Measurements from ENCODE around the gene KMT2D. TPM values are rescaled to one million over a fixed set of nuclear protein-coding genes. Genes with fewer than 3 reads are reported as not detected.

The KMT2D gene, protein sequence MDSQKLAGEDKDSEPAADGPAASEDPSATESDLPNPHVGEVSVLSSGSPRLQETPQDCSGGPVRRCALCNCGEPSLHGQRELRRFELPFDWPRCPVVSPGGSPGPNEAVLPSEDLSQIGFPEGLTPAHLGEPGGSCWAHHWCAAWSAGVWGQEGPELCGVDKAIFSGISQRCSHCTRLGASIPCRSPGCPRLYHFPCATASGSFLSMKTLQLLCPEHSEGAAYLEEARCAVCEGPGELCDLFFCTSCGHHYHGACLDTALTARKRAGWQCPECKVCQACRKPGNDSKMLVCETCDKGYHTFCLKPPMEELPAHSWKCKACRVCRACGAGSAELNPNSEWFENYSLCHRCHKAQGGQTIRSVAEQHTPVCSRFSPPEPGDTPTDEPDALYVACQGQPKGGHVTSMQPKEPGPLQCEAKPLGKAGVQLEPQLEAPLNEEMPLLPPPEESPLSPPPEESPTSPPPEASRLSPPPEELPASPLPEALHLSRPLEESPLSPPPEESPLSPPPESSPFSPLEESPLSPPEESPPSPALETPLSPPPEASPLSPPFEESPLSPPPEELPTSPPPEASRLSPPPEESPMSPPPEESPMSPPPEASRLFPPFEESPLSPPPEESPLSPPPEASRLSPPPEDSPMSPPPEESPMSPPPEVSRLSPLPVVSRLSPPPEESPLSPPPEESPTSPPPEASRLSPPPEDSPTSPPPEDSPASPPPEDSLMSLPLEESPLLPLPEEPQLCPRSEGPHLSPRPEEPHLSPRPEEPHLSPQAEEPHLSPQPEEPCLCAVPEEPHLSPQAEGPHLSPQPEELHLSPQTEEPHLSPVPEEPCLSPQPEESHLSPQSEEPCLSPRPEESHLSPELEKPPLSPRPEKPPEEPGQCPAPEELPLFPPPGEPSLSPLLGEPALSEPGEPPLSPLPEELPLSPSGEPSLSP (N-terminal part only)
- total RNA-seq, result 19.7 and 25.9 TPM in 2 replicates

DNA sequence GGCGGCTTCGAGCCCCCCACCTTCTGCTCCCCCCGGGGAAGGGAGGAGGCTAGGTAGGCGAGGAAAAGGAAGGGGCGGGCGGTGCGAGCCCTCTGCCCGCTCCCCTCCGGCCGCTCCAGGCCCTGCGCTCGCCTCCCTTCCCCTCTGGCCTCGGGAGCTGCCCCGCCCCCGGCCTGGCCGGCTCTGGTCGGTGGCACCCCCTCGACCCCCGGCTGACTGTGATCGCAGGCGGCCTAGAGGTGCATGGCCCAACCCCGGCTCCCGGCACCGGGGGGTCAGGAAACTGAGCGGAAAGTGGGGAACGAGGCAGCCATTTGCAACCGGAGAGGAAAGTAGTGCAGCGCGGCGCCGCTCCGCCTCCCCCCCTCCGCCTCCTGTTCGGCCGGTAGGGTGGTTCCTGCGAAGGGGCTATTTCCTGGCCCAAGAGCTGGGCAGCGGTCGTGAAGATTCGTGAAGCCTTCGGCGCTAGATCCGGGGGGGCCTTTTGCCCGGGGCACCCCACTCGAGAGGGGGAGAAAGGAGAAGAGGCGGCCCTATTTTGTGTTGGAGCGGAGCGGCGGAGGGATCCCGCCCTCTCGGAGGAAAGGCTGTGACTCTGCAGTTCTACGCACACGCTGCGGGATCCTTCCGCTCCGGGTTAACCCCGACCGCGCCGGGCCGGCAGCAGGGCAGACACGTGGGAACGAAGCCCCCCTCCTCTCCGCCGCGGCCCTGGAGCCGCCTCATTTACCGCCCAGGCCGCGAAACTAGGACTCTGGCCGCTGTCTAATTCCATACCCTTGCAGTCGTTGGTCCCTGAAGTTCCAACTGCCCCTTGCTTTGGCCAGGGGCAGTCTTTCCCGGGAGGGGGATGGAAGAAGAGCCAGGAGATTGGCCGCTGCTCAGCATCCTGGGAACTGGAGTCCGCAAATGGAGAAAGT is at the start of gene KMT2D:
KMT2D (minus strand) TSS at position 558 of the 920 bp plus-strand sequence. CDS start 5,470 bp downstream, outside the sequence.

DNA sequence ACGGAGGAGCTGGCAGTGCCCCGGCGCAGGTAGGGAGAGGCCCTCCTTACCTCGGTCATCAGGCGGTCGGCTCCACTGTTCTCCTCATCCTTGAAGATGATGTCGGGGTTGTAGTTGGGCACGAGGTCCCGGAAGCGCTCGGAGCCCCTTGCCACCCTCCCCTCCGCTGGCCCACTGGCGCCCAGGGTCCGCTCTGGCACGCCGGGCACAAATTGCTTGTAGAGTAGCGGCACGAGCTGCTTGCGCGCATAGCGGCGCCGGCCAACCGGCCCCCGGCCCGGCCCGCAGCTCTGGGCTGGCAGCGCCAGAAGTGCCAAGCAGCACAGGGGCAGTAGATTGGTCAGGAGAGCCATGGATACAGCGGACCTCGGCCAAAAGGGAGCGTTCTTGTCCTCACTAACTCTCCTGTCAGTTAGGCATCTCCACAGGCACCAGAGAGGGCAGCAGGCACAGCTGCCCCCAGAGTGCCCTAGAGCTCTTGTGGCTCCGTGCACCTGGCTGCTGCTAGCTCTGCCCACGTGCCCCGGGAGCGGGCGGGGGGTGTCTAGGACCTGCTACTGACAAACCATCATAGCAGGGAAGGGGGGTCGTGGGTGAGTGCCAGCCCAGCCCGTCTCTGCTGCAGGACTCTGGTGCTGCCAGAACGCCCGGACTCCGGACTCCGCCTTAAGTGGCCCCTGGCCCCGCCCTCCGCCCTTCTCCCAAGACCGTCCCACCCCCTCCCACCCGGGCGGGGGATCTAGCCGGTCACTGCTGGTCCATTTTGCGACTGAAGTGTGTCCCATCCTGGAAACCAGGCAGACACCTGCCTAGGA is 33.8 kb upstream of the KMT2D start, which contains the start of gene DHH:
DHH (minus strand) TSS at position 642 of the 815 bp plus-strand sequence; CDS start at position 353, 289 bp downstream.

DNA sequence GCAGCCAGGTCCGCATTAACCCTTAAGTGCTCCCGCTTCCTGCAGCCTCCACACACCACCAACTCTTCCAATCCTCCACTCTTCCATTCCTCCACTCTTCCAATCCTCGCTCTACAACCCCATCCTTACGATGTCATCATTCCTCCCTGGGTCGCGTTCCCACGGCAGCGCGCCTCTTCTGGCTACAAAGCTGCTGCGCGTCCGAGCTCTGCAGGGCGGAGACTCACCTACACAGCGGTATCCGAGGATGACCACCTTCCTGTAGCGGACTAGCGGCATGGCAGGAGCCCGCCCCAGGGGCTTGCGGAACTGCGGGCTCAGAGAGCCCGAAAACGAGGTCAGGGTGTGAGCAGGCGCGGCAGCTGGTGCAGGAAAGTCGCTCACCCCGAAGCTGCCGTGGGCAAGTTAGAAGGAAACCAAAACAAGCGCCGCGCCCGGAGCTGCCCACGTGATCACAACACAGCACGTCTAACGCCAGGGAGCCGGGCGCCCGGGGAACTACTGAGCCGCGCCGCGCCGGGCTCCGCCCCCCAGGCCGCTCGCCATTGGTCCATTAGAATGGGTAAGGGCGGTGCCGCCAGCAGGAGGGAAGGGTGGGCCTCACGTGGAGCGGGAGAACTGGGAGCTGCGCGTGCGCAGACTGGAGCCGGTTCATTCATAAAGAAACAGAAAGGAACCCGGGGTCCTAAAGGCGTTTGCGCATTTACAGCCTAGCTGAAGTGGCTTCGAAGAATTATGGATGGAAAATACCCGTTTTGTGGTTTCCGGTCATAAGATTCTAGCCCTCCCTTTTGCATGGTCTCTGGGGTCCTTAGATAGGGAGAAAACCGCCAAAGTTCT is 9.1 kb upstream of the KMT2D start, which contains the start of gene RHEBL1:
RHEBL1 (minus strand) TSS at position 473 of the 840 bp plus-strand sequence; CDS start at position 279, 194 bp downstream.

DNA sequence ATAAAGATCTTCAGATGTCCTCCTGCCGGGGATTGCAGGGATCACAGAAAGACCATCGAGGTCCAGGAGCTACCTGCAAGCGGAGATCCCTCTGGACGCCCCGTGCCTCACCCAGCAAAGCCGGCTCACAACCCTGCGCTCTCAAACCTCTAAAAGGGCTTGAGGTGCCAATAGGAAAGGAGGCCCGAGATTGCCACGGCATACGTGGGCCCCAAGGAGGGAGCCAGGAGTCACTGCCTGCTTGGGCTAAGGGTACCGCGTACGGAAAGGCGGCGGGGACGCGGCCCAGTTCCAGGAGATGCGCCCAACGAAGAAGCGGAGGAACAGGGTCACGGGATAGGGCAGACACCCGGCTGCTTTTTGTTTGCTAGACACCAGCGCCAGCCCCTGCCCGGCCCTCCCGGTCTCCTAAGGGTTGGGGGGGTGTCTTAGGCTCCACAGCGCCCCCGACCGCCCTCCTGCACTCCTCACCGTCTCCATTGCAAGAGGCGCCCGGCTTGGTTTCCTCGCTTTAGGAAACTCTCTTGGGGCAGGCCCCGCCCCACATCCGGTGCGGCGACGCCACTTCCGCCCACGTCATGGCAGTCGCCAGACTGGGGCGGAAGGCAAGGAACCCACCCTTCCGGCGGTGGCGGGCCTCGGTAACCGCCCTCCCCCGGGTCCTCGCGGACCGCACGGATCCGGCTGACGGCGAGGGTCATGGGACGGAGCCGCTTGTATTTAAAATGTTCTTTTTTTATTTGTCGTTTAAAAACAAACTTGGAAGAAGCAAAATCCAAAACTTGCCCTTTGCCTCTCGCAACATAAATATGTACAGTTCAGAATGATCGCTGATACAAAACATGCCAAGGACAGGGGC is 42.1 kb downstream of the KMT2D start, which contains the start of gene PRKAG1:
PRKAG1 (minus strand) TSS at position 516 of the 859 bp plus-strand sequence; CDS start at position 480, 36 bp downstream.

Other genes starting within 250 kb of the KMT2D start
- 10.1 and 10.7 TPM in 2 replicates for gene CACNB3, start 242.3 kb downstream of the KMT2D start, total RNA-seq
- 76.7 and 104 TPM in 2 replicates for gene DDX23, start 208.6 kb downstream of the KMT2D start, total RNA-seq
- gene RND1, start 194.9 kb downstream of the KMT2D start, total RNA-seq, result 0.19 and 0.28 TPM in 2 replicates
- gene FKBP11, start 135.3 kb downstream of the KMT2D start, total RNA-seq, result 26.8 and 38.9 TPM in 2 replicates
- gene ARF3, start 103.3 kb downstream of the KMT2D start, total RNA-seq, result 28.2 and 48.5 TPM in 2 replicates
- under 0.01 TPM in 2 replicates for gene WNT10B, start 89.1 kb downstream of the KMT2D start, total RNA-seq
- not detected in 2 replicates for gene WNT1, start 82.5 kb downstream of the KMT2D start, total RNA-seq
- gene DDN, start 61.4 kb downstream of the KMT2D start, total RNA-seq, result 0.28 and 0.38 TPM in 2 replicates
- gene PRKAG1, start 42.0 kb downstream of the KMT2D start, total RNA-seq, result 63.5 and 69.3 TPM in 2 replicates
- 0.56 and 1.2 TPM in 2 replicates for gene RHEBL1, start 9.2 kb upstream of the KMT2D start, total RNA-seq
- 0.19 TPM in 1 of 2 replicates, not detected in the other for gene DHH, start 34.0 kb upstream of the KMT2D start, total RNA-seq
- gene LMBR1L, start 50.1 kb upstream of the KMT2D start, total RNA-seq, result 60.6 and 66.2 TPM in 2 replicates
- 957 and 3,447 TPM in 2 replicates for gene TUBA1B, start 70.6 kb upstream of the KMT2D start, total RNA-seq
- gene TUBA1A, start 128.3 kb upstream of the KMT2D start, total RNA-seq, result 439 and 1,042 TPM in 2 replicates
- 261 and 1,440 TPM in 2 replicates for gene TUBA1C, start 204.3 kb upstream of the KMT2D start, total RNA-seq
- gene PRPH, start 234.4 kb upstream of the KMT2D start, total RNA-seq, result under 0.01 and 0.85 TPM in 2 replicates